ENCODE data around the gene MT1M. TPM values are rescaled to one million over a fixed set of nuclear protein-coding genes. Genes with fewer than 3 reads are reported as not detected.
"Not testable (repeated sequence)": the region's sequence is repeated elsewhere in the genome, so short reads cannot be mapped to it uniquely, and the experiment has no call there.

Gene MT1M
- under 1 TPM in 1 of 3 donors, not detected in 2; 0.48 TPM for total RNA-seq

DNA sequence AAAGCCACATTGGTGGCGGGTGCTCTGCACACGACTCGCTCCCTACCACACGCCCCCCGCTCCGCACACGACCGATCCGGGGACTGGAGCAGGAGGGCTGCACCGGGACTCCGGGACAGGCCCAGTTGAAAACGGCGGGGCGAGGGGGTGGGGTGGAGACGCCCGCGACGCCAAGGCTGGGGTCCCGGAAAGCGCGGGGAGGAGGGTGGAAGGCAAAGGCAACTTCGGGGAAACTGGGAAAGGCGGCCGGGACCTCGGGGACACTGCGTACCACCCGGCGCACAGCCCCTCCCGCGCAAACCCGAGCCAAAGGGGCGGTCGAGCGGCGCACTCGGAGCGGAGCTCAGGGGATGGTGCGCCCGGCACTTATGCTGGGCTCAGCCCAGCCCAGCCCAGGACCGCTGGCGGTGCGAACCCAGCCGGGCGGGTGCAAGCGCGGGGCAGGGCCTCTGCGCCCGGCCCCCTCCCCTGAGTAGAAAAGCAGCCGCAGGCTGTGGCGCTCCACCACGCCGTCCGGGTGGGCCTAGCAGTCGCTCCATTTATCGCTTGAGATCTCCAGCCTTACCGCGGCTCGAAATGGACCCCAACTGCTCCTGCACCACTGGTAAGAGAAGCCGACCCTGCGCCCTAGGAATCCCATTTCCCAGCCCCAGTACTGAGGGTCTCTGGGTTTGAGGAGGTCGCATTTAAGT is at the start of gene MT1M:
TSS of gene MT1M (plus strand) at position 504 of the 692 bp plus-strand sequence. CDS start at position 577, 73 bp downstream.
- H3K9me3 Mint-ChIP-seq: no peaks in the 10 kb centered on the region
- DNase-seq (no peak), ATAC-seq (peak; percentile 54 to 70)
- H3K4me3 Mint-ChIP-seq: peak within 1 kb of the TSS; percentile 60
- H3K27me3 Mint-ChIP-seq (ENCODE audit: low read depth): peaks cover 65% of the 10 kb centered on the region
- peaks cover 22% of the 10 kb centered on the region for H3K4me1 Mint-ChIP-seq (ENCODE audit: low read depth)
- no peaks in the 10 kb centered on the region for H3K36me3 Mint-ChIP-seq (ENCODE audit: insufficient read depth)

DNA sequence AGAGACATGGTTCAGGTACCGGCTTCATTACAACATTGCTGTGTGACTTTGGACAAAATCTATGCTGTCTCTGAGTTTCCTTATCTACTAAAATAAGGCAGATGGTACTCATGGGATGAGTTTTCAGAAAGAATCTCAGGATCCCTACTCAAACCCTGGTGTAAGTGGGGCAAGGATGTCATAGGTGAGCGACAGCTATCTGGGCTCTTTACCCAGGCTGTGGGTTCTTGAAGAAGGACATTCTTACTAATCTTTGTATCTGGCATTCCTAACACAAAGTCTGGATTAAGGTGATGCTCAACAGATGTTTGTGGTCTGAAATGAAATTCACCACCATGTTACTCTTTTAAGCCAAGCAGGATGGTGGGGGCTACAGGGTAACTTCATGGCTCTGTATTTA is 49.5 kb upstream of the MT1M start:
- H3K4me1 Mint-ChIP-seq (ENCODE audit: low read depth); H3K4me3 Mint-ChIP-seq; ATAC-seq; H3K9me3 Mint-ChIP-seq; DNase-seq; H3K36me3 Mint-ChIP-seq (ENCODE audit: insufficient read depth); H3K27me3 Mint-ChIP-seq (ENCODE audit: low read depth): not testable (repeated sequence)

DNA sequence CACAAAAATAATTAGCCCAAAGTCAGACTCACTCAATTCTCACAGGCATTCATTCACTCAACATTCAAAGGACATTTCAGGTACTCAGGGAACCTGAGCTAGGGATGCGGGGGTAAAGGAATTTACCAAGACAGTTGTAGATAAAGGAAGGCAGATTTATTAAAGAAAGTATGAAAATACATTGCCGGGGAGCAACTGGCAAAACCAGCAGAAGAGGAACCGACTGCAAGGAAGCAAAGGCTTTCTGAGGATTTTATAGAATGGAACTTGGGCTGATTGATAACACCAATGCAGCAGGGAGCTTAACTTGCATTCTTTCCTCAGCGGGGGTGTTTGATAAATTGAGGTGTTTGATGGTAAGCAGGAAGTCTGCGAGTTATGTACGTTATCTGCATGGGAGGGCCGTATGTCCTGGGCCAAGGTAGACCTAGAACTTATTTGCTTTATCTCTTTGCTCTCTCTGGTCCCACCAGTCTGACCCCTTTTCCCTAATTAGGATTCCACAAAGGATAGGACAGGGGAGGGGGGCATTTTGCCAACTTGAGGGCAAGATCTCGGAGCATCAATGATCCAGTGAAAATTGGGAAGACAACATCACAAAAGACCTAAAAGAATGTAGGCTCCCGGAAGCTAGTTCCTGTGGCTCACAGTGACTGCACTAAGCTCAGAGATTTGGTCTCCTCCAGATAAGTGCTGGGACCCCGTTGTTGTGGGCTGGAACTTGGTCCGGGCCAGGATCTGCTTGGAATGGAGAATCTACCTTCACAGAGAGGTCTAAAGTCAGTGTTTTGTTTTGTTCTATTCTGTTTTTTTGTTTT is 48.9 kb upstream of the MT1M start:
- H3K4me1 Mint-ChIP-seq (ENCODE audit: low read depth): no peaks in the 10 kb centered on the region
- H3K4me3 Mint-ChIP-seq: no peak overlapping the region
- DNase-seq (no peak), ATAC-seq (no peak)
- H3K27me3 Mint-ChIP-seq (ENCODE audit: low read depth): peaks cover under 1% of the 10 kb centered on the region
- no peaks in the 10 kb centered on the region for H3K9me3 Mint-ChIP-seq
- H3K36me3 Mint-ChIP-seq (ENCODE audit: insufficient read depth): no peaks in the 10 kb centered on the region

DNA sequence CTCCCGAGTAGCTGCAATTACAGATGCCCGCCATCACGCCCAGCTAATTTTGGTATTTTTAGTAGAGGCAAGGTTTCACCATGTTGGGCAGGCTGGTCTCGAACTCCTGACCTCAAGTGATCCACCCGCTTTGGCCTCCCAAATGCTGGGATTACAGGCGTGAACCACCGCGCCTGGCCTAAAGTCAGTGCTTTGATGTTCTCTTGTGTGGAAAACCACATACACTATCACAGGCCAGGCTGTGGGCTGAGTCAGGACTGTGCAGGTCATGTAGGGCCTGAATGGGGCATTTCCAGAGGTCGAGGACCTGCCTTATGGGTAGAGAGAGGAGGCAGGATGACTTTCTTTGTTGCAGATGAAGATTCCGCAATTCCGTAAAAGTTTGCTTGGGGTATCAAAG is 48.2 kb upstream of the MT1M start:
- no peaks in the 10 kb centered on the region for H3K9me3 Mint-ChIP-seq
- H3K4me1 Mint-ChIP-seq (ENCODE audit: low read depth): peaks cover 4% of the 10 kb centered on the region
- no peaks in the 10 kb centered on the region for H3K36me3 Mint-ChIP-seq (ENCODE audit: insufficient read depth)
- DNase-seq (no peak), ATAC-seq (no peak)
- H3K27me3 Mint-ChIP-seq (ENCODE audit: low read depth): peaks cover 4% of the 10 kb centered on the region
- no peak overlapping the region for H3K4me3 Mint-ChIP-seq

DNA sequence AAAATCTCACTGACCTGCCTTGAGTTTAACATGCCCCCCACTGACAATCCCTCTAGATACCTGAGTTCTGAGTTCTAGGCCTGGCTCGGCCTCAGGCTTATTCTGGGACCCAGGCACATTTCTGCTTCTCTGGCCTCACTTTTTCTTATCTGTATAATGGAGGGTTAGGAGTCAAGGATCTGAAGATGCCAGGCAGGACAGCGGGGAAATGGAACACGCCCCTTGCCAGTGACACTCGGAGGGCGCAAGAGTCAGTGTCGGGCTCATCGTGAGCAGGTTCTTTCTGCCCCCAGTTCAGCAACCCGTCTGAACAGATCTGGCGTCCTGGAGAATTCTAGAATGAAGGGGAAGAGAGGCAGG is 43.7 kb upstream of the MT1M start:
- ATAC-seq: no peak
- H3K4me3 Mint-ChIP-seq: peak overlapping the region; percentile 80
- peaks cover 27% of the 10 kb centered on the region for H3K27me3 Mint-ChIP-seq (ENCODE audit: low read depth)
- H3K36me3 Mint-ChIP-seq (ENCODE audit: insufficient read depth): no peaks in the 10 kb centered on the region
- peaks cover 12% of the 10 kb centered on the region for H3K4me1 Mint-ChIP-seq (ENCODE audit: low read depth)
- H3K9me3 Mint-ChIP-seq: no peaks in the 10 kb centered on the region
- DNase-seq: no peak

DNA sequence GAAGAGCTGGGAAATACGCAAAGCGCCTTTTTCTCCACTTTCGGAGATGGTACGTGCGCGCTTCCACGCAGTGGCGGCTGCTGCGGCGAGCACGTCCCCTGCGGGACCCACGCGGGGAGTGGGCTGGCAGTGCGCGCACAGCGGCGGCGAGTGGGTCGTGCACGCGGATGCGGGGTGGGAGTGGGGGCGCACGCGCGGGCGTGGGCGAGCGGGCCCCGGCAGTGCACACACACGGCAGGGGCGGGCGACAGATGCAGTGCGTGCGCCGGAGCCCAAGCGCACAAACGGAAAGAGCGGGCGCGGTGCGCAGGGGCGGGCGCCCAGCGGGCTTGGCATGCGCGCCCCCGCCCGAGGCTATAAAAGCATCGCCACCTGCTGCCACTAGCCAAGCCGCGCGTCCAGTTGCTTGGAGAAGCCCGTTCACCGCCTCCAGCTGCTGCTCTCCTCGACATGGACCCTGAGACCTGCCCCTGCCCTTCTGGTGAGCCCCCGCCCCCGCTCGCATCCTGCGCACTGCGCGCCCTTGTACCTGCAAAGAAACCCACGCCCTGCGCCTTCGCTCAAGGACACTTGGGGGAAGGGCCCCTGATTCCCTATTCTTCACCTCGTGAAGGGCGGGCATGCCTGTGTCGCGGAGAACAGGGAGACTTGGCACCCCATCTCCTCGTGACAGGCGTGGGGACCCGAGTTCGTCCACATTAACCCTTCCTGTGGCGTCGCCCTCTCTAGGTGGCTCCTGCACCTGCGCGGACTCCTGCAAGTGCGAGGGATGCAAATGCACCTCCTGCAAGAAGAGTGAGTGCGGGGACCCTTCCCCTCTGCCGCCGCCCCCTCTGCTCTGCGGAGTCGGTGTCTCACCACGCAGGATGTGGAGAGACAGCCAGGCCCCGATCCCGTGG is 43.1 kb upstream of the MT1M start, which contains the start of gene MT3:
TSS of gene MT3 (plus strand) at position 388 of the 899 bp plus-strand sequence. CDS start at position 451, 63 bp downstream.
- Mint-ChIP-seq H3K27me3 (ENCODE audit: low read depth) (peaks cover 27% of the 10 kb centered on the region), H3K4me3 (peak within 1 kb of the TSS; percentile 80), H3K4me1 (ENCODE audit: low read depth) (peaks cover 12% of the 10 kb centered on the region), H3K36me3 (ENCODE audit: insufficient read depth) (no peaks in the 10 kb centered on the region), H3K9me3 (no peaks in the 10 kb centered on the region)
- ATAC-seq (peak; percentile 74 to 89), DNase-seq (peak; percentile 11)

DNA sequence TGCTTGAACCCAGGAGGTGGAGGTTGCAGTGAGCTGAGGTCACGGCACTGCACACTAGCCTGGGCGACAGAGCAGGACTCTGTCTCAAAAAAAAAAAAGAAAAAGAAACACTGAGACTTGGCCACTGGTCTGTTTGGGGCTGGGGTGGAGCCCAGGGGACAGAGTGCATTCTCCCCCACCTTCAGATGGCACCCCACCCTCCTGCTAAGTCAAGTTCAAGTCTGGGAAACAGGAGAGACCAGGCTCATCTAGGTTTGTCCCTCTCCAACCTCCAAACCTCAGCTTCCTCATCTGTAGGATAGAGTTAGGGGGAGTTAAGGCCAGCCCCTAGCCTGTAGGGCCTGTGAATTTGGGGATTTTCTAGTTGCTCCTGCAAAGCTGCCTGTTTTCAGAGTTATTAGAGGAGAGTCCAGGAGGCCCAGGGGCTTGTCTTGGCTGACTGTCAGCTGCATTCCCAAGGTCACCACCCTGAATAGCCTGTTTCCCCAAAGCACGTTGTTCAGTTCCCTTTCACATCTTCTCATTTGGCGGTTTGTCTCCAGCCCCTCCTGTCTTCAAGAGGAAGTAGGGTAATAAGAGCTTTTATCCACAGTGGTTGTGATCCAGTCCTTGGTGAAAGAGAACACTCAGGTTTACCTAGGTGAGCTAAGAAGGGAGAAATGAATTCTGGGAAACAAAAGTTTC is 40.9 kb upstream of the MT1M start:
- no peak for DNase-seq
- Mint-ChIP-seq H3K27me3 (ENCODE audit: low read depth) (peaks cover 27% of the 10 kb centered on the region), H3K36me3 (ENCODE audit: insufficient read depth) (no peaks in the 10 kb centered on the region), H3K9me3 (no peaks in the 10 kb centered on the region), H3K4me3 (no peak overlapping the region), H3K4me1 (ENCODE audit: low read depth) (peaks cover 12% of the 10 kb centered on the region)
- ATAC-seq: no peak

DNA sequence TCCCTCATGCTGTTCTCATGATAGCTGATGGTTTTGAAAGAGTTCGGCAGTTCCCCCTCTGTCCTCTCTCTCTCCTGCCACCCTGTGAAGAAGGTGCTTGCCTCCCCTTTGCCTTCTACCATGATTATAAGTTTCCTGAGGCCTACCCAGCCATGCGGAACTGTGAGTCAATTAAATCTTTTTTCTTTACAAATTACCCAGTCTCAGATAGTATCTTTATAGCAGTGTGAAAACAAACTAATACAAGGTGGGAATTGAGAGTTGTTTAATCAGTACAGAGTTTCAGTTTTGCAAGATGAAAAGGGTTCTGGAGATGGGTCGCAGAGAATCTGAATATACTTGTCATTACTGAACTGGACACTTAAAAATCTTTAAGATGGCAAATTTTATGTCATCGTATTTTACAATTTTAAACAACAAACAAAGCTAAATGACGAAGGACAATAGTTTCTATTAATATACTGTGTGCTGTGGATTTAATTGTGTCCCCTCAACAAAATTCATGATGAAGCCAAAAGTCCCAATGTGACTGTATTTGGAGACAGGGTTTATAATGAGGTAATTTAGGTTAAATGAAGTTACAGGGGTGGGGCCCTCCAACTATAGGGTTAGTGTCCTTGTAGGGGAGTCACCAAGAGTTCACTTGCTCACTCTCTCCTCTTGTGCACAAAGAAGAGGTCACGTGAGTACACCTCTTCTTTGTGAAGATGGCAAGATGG is 38.7 kb upstream of the MT1M start:
- H3K36me3 Mint-ChIP-seq (ENCODE audit: insufficient read depth): no peaks in the 10 kb centered on the region
- DNase-seq (no peak), ATAC-seq (no peak)
- no peaks in the 10 kb centered on the region for H3K9me3 Mint-ChIP-seq
- peaks cover 25% of the 10 kb centered on the region for H3K27me3 Mint-ChIP-seq (ENCODE audit: low read depth)
- peaks cover 12% of the 10 kb centered on the region for H3K4me1 Mint-ChIP-seq (ENCODE audit: low read depth)
- H3K4me3 Mint-ChIP-seq: no peak overlapping the region

DNA sequence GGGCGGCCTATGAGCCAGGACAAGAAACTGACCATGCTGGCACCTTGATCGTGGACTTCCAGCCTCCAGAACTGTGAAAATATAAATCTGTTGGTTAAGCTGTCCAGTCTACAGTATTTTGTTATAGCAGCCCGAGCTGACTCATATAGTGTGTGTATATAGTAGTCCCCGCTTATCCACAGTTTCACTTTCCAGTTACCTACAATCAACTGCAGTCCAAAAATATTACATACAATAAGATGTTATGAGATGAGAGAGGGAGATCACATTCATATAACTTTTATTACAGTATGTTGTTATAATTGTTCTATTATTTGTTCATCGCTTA is 38.2 kb upstream of the MT1M start:
- Mint-ChIP-seq H3K4me3 (no peak overlapping the region), H3K4me1 (ENCODE audit: low read depth) (peaks cover 8% of the 10 kb centered on the region), H3K27me3 (ENCODE audit: low read depth) (peaks cover 22% of the 10 kb centered on the region), H3K9me3 (no peaks in the 10 kb centered on the region), H3K36me3 (ENCODE audit: insufficient read depth) (no peaks in the 10 kb centered on the region)
- DNase-seq (no peak), ATAC-seq (no peak)

DNA sequence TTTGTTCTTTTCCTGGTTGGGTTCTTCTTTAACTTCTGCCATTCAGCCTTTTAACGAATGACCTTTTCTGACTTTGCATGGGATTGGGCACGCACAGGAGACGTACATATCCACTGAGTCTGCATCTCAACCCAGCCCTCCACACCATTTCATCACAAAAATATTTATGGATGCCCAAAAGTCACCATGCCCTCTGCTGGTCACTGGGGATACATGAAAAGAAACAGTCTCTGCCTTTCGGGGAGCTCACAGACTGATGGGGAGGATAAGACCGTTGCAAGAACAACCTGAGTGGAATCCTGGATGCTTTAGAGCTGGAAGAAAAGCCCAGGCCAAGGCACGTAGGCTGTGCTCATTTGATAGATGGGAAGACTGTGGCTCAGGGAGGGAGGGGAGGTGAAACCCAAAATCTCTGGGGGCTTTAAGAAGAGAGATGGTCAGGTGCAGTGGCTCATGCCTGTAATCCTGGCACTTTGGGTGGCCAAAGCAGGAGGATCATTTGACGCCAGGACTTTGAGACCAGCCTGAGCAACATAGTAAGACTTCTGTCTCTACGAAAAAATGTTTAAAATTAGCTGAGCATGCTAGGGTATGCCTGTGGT is 32.0 kb upstream of the MT1M start:
- no peak overlapping the region for H3K4me3 Mint-ChIP-seq
- no peaks in the 10 kb centered on the region for H3K36me3 Mint-ChIP-seq (ENCODE audit: insufficient read depth)
- H3K4me1 Mint-ChIP-seq (ENCODE audit: low read depth): no peaks in the 10 kb centered on the region
- H3K9me3 Mint-ChIP-seq: no peaks in the 10 kb centered on the region
- ATAC-seq (peak; percentile 56 to 58), DNase-seq (peak; percentile 11)
- peaks cover 1% of the 10 kb centered on the region for H3K27me3 Mint-ChIP-seq (ENCODE audit: low read depth)

DNA sequence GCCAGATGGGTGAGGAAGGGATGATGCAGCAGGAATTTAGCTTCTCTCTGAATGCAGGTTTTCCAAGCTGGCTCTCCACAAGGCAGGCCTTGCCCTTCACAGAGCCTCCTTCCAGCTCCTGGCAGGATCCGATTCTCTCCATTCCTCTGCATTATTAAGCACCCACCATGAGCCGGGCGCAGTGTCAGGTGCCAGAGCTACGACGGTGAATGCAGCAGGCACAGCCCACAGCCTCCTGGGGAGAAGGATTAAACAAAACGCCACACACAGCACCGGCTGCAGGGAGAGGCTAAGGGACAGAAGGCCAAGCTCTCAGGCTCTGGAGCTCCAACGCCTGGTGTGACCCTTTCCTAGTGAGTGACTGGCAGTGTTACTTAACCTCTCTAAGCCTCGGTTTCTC is 31.1 kb upstream of the MT1M start:
- H3K4me3 Mint-ChIP-seq: no peak overlapping the region
- no peaks in the 10 kb centered on the region for H3K36me3 Mint-ChIP-seq (ENCODE audit: insufficient read depth)
- H3K9me3 Mint-ChIP-seq: no peaks in the 10 kb centered on the region
- DNase-seq (no peak), ATAC-seq (no peak)
- peaks cover 1% of the 10 kb centered on the region for H3K27me3 Mint-ChIP-seq (ENCODE audit: low read depth)
- peaks cover 6% of the 10 kb centered on the region for H3K4me1 Mint-ChIP-seq (ENCODE audit: low read depth)

DNA sequence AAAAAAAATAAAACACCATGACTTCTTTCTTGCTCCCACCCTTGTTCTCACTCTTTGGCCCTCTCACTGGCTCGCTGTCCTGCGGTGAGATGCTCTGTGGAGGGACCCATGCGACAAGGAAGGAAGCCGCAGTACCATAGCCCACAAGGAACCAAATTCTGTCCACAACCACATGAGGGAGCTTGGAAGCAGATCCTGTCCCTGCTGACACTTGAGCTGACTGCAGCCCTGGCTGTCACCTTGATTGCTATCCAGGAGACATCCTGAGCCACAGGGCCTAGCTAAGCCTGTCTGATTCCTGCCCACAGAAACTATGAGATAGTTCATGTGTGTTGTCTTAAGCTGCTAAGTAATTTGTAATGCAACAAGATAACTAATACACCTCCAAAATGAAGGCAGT is 28.9 kb upstream of the MT1M start:
- Mint-ChIP-seq H3K9me3 (no peaks in the 10 kb centered on the region), H3K36me3 (ENCODE audit: insufficient read depth) (no peaks in the 10 kb centered on the region), H3K4me3 (no peak overlapping the region), H3K4me1 (ENCODE audit: low read depth) (peaks cover 24% of the 10 kb centered on the region), H3K27me3 (ENCODE audit: low read depth) (peaks cover 1% of the 10 kb centered on the region)
- no peak for DNase-seq
- ATAC-seq: no peak

DNA sequence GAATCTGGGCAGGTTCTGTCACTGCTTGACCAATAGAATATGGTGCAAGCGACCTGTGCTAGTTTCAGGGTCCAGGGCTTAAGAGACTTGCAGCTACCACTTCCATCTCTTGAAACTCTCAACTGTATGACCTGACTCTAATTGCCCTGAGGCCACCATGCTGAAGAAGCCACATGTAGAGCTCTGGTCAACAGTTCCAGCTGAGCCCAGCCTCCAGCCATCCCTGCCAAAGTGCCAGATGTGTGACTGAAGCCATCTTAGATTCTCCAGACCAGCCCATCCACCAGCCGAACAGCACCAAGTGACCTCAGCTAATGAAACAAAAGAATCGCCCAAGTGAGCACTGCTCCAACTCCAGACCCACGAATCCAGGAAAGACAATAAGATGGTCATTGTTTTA is 27.5 kb upstream of the MT1M start:
- ATAC-seq (no peak), DNase-seq (no peak)
- Mint-ChIP-seq H3K36me3 (ENCODE audit: insufficient read depth) (no peaks in the 10 kb centered on the region), H3K27me3 (ENCODE audit: low read depth) (peaks cover 1% of the 10 kb centered on the region), H3K9me3 (no peaks in the 10 kb centered on the region), H3K4me1 (ENCODE audit: low read depth) (peaks cover 34% of the 10 kb centered on the region), H3K4me3 (no peak overlapping the region)

Data from activated T-cell treated with anti-CD3 and anti-CD28 coated beads, Interleukin-2, amount 50 U/mL, for 4 hours (primary cell).